ENCODE measurements around the gene DNAJC8.

DNAJC8 gene

DNA sequence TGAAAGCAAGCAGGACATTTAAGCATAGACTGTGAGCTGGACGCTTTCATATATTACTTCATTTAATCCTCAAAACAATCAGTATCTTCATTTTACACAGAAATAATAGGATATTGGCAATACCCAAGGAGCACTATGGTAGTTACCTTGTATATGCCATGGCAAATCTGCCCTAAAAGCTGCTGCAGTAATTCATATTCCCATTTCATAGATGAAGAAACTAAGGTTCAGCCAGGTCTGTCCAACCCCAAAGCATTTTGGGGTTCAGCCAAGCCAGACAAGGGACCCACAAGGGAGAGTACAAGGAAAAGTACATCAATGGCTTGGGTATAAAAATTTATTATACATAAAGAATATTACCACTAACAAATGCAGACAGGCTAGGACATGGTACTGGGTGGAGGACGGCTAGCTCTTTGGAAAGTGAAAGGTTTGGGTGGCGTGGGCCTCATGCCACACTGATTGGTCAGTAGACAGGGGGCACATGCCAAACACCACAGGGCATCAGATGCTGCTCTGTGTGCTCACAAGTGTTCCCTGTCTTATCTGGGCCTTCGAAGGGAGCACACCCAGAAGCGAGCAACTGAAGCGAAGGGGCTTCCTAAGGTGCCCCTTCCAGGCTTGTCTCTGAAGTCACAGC is 32.5 kb downstream of the DNAJC8 start:
- DNase-seq (ENCODE audit: low read depth in 2 of 2) = no peak

DNA sequence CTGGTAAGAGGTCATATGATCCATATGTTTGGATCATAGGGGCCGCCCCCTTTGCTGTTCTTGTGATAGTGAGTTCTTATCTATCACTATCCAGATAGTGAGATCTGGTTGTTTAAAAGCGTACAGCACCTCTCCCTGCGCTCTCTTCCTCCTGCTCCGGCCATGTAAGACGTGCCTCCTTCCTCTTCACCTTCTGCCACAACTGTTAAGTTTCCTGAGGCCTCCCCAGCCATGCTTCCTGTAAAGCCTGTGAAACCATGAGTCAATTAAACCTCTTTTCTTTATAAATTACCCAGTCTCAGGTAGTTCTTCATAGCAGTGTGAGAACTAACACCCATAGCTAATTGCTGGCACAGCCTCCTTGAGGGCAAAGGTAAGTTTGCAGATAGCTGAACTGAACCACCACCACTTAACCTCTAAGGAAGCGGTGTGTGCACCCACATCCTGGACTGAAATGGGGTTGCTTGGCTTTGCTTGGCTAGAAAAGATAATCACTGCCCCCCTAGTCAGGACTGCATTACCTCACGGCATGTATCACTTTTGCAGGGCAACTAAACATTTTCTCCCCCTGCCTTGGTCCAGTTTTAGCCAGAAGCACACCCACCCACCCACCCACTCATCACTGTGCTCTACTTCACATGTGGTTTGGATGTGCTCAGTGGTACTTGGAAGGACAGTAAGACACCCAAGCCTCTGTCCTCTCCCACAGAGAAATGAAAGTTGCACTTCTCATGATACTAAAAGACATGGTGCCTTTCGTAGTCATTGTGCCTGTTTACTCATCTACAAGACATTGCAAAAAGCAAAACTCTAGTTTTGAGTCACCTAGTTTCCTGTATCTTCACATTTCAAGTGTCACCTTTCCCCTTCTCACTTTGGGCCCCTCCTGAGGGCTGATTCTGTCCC is 33.2 kb downstream of the DNAJC8 start:
- DNase-seq (ENCODE audit: low read depth in 2 of 2) = peak in 1 of 2 donors; percentile 5

DNA sequence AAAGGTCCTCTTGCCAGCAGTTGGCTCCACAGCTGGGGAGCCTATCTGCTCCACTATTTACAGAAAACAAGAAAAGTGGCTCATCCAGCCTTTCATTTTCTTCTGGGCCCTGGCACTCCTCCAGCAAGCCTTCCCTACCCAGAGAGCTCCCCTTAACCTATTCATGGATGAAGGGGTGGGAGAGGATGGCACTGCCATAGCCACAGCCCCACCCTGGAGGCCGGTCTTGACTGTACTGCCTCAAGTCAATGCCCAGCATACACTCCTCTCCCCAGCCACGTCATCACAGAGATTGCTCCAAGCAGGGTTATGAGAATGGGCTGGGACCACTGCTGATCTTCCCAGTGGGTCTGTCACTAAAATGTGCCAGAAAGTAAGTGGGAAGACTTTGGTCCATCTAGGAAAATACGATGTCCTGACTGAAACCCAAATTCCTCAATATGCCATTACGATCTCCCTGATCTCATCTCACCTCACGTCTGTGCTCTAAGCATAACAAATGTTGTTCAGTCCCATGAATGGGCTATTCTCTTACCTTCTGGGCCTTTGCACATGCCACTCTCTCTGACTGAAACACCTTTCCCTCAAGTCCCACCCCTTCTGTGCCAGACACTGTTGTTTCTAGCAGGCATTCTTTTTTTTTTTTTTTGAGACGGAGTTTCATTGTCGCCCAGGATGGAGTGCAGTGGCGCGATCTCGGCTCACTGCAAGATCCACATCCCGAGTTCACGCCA is 35.0 kb downstream of the DNAJC8 start:
- DNase-seq (ENCODE audit: low read depth in 2 of 2) = no peak

DNA sequence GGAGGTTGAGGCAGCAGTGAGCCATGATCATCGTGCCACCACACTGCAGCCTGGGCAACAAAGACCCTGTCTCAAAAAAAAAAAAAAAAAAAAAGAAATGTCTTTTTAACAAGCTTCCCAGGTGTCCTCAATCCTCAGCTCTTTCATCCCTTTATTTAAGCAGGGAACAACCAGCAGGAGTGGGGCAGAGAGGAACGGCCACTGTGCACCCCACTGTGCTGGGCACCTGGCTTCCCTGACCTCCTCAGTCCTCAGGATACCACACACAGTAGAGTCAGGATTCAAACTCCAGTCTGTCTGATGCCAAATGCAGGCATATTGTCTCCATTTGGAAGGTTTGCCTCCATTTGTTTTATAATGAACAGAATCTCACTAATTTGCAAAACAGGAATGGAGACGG is 36.5 kb downstream of the DNAJC8 start:
- DNase-seq (ENCODE audit: low read depth in 2 of 2) = no peak

DNA sequence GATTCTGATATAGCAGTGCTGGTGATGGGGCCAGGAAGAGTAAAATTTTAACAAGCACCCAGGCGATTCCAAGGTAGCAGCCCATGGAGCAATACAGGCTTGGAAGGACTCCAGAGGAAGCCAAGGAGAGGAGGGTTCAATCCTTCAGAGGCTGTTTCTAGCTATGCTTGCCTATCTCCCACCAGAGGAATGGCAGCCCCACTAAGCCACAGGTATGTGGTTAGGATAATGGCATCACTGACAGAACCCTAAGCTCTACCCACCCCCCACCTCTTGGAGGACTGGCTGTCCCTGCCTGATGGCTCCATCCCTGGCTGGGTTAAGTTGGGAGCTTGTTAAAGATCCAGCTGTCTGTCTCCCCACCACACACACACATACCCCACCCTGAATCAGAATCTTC is 37.0 kb downstream of the DNAJC8 start:
- DNase-seq (ENCODE audit: low read depth in 2 of 2) = no peak

DNA sequence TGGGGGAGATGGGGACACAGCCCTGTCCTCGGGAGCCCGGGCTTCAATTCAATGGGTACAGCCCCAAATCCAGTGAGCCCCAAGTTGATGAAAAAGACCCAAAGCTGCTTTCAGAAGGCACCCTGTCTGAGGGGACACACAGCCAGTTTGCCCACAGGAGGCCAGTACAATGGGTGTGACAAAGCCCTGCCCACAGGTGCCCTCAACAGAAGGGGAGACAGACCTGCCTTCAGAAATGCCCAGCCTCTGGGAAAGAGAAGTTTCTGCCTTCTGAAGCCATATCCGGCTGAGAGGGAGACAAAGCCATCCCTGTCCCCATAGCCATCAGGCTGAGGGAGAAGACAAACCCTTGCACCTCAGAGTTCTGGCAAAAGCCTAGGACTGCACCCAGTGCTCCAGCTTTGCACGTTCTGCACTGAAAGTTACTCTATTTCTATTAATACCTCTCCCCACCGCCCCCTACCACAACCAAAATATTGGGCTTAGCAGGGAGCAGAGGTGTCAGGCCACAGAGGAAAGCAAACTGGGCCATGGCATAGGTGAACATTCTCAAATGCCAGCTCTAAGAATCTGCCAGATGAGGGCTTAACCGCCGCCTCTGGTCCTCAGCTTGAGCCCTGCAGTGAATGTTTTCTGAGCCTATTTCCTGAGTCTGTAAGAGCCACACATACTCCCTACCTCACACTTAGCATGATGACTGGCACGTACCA is 38.3 kb downstream of the DNAJC8 start:
- no peak for DNase-seq (ENCODE audit: low read depth in 2 of 2)

DNA sequence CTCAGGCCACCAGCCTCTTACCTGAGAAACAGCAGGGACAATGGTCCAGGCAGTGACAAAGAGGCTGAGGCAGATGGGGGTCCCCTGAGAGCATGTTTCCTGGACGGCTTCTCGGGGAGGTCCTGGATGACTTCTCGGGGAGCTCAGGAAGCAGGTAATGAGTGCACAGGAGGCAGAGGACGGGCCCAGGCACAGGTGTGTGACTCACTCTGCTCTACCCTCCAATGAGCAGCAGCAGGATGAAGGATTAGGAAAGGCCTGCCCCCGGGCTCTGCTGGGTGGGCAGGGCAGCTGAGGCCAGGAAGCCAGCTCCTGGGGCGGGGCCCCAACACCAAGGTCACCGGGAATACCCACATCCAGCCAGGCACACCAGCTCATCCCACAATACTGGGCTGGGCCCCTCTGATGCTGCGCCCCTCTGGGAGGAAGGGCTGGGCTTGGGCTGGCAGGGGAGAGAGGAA is 39.1 kb downstream of the DNAJC8 start:
- no peak for DNase-seq (ENCODE audit: low read depth in 2 of 2)

DNA sequence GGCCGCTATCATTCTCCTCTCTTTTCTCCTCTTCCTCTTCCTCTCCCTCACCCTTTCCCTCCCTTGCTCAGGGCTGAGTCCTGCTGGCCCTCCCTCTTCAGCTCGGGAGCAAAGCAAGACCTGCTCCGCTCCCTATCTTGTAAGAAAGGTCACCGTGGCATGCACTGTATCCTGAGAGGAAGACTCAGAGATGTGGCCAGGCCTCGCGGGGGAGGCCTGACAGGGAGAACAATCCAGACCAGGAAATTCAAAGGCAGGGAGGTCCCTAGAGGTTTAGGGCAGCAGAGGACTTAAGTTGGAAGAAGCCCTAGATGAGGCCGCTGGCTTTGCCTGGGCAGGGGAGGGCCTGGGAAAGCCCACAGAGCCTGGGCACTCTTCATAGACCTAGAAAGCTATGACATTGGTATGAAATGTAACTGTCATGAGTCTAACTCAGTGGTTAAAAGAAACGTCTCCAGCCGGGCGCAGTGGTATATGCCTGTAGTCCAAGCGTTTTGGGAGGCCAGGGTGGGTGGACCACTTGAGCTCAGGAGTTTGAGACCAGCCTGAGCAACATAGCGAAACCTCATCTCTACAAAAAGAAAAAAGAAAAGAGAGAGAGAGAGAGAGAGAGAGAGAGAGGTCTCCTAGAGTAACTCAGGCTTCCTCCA is 41.7 kb downstream of the DNAJC8 start:
- DNase-seq (ENCODE audit: low read depth in 2 of 2) = no peak

DNA sequence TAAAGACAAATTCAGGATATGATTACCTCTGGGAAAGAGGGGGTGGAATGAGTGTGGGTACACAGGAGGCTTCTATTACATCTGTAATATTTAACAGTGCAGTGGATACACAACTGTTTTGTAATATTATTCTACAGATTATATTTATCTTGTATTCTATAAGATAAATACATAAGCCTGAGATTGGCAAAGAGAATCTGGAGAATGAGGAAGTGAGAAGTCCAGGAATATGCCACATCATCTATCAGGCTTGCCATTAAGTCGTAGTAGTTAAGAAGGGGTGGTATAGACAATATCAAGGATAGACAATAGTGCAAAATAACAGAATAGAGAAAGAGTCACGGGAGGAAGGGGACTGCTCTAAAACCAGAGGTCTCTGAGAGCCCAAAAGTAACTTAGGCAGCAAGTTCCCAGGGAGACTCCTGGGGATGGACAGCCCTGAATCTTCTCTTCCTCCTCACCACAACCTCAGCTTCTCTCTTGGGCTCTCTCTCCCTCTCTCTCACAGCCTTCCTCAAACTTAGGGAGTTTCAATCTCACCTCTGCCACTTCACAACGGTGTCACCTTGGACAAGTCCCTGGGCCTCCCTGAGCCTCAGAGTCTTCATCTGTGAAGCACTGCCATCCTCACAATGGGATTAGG is 42.4 kb downstream of the DNAJC8 start:
- DNase-seq (ENCODE audit: low read depth in 2 of 2) = no peak

DNA sequence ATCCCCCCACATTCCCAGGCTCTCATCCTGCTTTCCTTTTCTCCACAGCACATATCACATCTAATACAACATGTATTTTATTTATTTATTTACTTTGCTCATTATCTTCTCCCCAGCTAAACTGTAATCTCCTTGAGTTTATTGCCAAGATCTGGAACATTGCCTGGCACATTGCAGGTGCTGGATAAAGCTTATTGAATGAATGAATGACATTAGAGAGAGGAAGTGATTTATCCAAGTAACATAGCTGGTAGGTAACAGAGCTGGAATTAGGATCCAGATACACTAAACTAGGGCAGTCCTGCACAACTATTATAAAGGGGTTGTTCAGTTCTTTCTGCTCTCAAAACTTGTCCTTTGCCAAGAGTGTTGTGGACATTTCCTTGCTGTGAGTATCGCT is 47.8 kb downstream of the DNAJC8 start:
- no peak for DNase-seq (ENCODE audit: low read depth in 2 of 2)

DNA sequence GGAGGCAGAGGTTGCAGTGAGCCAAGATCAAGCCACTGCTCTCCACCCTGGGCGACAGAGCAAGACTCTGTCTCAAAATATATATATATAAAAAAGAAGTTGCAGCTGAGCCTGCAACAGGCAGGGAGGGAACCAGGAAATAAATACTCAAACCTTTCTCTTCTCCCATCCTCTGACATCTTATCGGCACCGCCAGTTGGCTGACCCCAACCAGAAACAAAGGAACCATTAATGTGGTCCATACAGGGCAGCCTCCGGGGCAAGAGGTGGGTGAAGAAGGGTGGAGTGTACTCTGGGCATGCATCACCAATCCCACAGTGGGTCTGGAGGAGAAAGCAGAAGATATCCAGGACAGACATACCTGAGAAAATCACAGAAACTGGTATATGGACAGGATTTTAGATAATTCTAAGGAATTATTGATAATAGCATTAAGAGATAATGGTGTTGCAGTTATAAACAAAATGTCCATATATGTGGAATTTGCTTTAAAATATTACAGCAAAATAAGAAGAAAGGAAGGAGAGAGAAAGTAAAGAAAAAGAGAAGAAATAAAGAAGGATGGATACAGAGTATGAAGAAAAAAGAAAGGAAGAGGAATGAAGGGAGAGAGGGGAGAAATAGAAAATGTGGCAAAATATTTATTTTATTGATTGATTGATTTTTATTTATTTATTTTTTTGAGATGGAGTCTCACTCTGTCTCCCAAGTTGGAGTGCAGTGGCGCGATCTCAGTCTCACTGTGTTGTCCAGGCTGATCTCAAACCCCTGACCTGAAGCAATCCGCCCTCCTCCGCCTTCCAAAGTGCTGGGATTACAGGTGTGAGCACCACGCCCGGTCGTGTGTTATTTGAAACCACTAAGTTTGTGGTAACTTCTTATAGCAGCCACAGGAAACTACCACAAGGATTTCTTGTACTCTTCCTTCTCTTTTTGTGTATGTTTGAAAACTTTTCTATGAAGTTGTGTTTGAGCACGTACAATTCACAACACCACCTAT is 52.2 kb downstream of the DNAJC8 start:
- no peak for DNase-seq (ENCODE audit: low read depth in 2 of 2)

DNA sequence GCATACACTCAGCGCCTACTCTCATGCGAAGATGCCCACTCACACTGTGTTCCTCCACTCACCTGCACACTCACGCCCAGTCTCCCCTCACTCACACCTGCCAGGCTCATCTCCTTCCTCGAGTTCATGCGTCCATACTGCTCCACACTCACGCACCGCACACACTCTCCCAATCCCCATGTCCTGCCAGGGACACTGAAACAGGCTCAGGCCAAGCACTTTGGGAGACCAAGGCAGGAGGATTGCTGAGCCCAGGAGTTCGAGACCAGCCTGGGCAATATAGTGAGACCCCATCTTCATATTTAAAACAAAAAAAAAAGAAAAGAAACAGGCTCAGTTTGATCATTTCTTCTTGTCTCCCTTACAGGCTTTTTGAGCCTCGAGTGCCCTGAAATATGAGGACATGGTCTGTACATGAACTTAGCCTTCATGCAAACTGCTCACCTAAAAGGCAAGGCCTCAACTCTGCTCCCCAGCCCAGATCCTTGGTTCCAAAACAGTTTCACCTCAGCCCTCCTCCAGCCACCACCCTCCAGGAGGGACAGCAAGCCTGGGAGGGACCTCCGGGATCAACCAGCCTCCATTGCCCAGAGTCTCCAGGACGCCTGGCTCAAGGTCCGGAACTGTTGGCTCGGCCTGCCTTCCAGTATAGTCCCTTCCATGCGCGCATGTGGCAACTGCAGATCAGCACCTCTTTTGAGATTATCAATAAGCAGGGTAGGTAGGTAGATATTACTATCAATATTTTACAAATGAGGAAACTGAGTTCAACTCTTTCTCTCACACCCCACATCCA is 53.9 kb downstream of the DNAJC8 start:
- no peak for DNase-seq (ENCODE audit: low read depth in 2 of 2)

DNA sequence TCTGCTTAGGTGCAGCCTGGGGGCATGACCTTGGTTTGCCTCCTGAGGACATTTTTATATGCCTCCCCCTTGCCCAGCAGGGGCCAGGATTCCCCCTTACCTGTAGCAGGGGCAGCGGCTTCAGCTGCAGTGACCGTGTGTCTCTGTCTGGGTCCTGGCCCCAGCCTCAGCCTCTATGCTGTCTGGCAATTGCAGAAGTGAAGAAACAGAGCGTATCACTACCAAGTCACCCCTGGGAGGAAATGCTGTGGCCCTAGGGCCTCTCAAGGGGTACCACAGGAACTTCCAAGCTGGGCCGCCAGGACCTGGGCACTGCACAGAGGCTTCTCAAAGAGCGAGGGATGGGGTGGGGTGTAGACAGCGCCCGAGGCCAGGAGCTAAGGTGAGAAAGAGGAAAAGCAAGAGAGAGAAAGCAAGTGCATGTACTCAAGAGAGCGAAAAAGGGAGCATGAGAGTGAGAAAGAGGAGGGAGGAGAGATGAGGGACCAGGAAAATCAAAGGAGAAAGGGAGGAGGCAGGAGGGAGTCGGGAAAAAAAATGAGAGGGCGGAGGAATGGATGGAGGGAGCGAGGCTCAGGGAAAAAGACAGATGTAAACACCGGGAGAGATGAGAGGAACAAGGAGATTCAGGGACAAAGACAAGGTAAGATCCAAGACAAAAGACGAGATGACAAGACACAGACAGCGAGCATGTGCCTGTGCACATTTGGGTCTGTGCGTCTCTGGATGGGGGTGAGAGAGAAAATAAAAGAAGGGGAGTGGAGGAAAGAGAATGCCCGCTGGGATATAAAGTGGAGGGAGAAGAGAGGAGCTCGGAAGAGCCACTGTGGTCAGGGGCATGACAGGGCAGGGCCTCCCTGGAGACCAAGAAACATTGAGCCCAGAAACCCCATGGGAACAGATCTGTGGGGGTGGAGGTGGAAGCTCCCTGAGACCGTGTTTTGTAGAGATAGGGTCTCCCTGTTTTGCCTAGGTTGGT is 56.0 kb downstream of the DNAJC8 start, which contains the start of gene PTAFR:
TSS of gene PTAFR (minus strand) at position 199 of the 979 bp plus-strand sequence. CDS start 25,669 bp downstream, outside the sequence.
- DNase-seq (ENCODE audit: low read depth in 2 of 2) = no peak

DNA sequence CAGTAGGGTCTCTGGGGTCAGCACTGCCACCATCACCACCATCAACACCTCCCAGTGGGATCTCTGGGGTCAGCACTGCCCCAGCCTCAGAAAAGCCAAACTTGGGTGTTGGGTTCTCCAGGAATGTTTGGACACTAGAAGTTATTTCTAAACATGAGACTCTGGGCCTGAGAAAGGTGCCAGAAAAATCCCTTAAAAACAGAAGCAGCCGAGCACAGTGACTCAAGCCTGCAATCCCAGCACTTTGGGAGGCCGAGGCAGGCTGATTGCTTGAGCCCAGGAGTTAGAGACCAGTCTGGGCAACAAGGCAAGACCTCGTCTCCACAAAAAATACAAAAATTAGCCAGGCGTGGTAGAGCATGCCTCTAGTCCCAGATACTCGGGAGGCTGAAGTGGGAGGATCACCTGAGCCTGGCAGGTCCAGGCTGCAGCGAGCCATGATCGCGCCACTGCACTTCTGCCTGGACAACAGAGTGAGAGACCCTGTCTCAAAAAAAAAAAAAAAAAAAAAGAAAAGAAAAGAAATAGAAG is 56.8 kb downstream of the DNAJC8 start:
- DNase-seq (ENCODE audit: low read depth in 2 of 2) = no peak

DNA sequence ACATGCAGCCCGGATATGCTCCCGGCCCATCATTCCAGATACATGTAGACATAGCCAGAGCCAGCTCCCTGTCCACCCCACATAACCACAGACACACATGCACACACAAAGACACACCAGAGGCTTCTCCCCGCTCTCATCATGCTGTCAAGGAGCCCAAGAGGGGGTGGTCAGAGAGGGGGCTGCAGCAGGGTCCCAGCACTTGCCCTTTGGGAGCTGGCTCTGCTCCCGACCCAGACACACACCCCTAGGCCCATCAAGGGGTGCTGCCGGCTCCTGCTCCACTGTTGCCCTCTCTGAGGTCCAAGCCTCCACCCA is 58.9 kb downstream of the DNAJC8 start:
- no peak for DNase-seq (ENCODE audit: low read depth in 2 of 2)

DNA sequence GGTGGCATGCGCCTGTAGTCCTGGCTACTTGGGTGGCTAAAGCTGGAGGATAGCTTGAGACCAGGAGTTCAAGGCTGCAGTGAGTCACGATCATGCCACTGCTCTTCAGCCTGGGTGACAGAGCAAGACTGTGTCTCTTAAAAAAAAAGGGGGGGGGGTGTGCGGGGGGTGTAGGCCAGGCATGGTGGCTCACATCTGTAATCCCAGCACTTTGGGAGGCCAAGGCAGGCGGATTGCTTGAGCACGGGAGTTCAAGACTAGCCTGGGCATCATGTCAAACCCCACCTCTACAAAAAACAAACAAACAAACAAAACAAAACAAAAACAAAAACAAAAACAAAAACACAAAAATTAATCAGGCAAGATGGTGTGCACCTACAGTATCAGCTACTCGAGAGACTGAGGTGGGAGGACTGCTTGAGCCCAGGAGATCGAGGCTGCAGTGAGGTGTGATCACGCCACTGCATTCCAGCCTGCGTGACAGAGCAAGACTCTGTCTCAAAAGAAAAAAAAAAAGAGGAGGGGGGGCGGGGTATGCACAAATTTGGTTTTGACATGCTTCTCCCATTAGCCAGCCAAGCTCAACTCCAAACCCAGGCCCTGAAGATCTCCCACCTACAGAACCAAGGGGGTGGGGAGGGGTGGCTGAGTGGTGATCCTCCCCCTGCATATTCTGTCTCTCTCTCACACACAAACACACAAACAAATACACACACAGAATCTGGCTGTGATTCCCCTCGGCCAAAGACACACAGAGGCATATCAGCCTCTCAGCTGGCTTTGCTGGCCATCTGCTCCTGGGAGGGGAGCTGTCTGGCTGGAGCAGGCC is 59.5 kb downstream of the DNAJC8 start:
- no peak for DNase-seq (ENCODE audit: low read depth in 2 of 2)
